Measurements from ENCODE around the gene HBP1.
"Not testable (repeated sequence)": the region's sequence is repeated elsewhere in the genome, so short reads cannot be mapped to it uniquely, and the experiment has no call there.

Gene HBP1

DNA sequence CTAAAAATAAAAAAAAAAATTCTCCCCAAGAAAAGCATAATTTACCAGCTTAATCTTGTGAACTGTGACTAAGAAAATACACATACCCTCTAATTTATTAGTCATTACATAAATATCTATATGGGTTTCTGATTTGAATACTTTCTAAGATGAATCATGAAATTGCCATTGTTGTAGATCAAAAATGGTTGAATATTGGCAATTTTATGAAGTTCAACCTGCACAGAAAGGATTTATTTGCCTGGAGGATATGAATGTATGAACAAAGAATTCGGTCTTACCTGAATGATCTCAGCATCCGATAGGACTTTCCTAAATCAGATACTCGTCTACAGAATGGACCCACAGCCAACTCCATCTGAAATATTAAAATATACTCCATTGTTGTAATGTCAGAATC is 61.5 kb downstream of the HBP1 start:
- DNase-seq, result no peak

DNA sequence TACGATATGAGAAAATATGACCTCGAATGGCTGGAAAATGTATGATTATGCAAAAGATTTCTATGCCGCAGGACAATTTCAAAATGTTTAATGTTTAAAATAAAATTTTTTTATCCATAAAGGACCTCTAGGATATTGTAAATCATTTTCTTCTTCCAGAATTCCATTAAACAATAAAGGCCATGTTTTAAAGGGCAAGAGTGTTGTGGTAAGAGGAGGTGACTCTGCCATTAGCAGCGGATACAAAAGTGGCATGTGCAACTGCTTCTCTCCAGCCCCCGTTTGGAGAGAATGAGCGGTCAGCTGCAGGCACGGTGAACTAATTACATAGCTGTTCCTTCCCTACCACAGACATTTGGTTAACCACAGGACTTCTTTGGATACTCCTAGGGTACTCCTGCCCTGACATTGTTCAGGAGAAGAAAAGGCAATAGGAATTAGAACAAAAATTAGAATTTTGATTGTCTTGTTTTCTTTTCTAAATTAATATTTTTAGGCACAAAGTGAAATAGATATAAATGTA is 63.8 kb downstream of the HBP1 start:
- no peak for DNase-seq

DNA sequence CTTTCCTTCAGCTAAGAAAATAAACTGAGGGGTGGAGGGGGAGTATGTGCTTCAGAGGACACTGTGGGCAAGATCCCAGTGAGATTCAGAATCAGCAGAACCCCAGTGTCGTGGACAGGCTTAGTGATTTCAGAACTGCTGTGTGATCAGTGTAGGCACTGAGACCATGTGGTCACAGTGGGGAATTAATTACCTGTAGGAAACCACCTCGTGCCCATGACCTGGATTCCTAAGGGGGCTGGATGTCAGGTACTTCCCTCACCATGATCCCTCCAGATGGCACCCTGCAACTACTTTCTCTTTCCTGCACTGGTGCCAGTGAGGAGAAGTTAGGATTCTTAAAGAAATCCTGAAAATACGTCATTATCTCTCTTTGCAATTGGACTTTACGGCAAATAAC is 64.4 kb downstream of the HBP1 start:
- DNase-seq, result no peak

DNA sequence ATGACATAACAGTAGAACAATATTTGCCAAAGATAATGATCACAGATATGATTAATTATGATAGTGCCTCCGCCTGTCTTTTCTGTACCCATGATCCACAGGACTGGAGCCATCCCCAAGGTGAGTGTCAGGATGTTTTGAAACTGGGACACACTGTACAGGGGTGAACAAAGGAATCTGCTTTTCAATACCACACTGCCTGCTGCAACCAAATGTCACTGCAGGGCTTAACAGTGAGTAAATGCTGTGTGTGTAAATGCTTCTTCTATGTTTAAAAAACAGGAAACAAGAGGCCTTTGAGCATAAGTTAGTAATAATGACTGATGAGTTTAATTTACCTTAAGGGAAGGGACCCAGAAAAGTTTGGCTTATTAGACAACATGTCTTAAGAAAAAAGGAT is 65.2 kb downstream of the HBP1 start:
- DNase-seq, result no peak

DNA sequence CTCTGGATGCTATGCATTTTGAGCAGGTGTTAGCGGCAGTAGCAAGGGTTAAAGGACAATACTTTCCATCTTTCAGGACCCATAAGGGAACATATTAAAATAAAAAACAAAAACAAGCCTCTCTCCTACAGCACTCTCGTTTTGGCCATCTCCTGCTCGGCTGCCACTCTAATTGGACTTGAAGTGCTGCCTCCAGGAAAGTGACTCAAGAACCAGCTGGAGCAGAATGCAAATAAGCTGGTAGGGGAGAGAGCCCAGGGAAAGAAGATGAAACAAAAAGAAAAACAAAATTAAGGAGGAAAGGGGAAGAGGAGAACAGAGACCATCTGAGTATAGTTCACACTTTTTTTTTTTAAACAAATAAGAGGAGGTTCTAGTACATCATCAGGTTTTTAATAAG is 65.6 kb downstream of the HBP1 start:
- no peak for DNase-seq

DNA sequence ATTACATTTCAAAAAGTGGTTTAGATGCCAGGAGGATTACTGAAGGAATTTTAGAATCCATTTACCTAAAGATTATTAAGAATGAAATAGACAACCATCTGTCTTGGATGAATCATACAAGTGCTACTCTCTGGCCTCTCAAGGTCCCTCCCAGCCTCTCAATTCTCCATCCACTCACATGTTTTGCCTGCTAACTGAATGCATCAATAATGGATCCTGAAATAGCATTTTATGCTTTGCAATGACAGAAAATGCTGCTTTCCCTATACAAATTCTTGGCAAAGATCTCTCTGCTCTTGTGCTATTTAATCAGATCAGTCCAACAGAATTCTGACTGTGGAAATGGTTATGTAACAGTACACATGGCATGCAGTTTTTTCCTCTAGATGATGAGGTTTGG is 68.1 kb downstream of the HBP1 start:
- no peak for DNase-seq

DNA sequence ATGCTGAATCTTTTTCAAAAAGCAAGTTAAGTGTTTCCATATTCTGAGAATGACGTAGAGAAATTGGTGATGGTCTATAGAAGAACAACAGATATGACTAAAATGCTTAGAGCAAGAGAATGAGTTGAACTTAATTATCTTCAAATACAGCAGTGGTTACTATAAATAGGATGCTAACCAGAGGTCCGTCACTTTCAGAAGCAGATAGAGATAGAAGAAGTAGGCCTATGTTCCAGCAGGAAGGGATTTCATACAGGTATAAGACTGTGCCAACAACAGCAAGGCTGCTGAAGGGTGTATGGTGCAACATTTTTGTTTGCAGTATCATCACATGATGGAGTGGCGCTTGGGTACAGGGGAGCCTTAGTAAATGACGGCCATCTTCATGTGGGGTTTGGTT is 68.6 kb downstream of the HBP1 start:
- DNase-seq, result no peak

DNA sequence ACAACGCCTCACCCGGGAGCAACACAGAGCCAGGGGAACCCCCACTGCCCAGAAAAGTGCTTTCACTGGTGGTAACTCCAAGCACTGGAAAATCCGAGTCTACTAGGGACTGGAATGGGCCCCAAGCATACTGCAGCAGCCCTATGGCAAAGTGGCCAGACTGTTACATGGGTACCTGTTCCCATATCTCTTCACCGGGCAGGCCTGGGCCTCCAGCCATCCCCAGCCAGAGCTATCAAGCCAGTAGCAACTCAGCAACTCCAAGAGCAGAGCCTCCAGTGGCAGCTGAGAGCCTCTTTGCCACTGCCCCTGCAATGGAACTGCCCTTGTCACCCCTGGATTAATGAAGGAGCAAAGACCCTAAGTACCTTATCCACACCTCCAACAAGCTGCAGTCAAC is 73.5 kb downstream of the HBP1 start:
- no peak for DNase-seq

DNA sequence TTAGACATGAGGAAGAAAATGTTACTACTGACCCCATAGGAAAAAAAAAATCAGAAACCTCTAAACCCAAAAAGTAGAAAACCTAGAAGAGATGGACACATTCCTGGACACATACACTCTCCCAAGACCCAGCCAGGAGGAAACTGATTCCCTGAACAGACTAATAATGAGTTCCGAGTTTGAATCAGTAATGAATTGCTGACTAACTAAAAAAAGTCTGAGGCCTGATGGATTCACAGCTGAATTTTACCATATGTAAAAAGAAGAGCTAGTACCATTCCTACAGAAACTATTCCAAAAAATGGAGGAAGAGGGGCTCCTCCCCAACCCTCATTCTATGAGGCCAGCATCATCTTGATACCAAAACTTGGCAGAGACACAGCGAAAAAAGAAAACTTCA is 75.8 kb downstream of the HBP1 start:
- DNase-seq, result no peak

DNA sequence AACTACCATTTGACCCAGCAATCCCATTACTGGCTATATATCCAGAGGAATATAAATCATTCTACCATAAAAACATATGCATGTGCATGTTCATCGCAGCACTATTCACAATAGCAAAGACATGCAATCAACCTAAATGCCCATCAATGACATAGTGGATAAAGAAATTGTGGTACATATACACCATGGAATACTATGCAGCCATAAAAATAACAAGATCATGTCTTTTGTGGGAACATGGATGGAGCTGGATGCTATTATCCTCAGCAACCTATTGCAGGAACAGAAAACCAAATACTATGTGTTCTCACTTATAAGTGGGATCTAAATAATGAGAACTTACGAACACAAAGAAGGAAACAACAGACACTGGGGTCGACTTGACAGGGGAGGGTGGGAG is 78.0 kb downstream of the HBP1 start:
- not testable (repeated sequence) for DNase-seq

DNA sequence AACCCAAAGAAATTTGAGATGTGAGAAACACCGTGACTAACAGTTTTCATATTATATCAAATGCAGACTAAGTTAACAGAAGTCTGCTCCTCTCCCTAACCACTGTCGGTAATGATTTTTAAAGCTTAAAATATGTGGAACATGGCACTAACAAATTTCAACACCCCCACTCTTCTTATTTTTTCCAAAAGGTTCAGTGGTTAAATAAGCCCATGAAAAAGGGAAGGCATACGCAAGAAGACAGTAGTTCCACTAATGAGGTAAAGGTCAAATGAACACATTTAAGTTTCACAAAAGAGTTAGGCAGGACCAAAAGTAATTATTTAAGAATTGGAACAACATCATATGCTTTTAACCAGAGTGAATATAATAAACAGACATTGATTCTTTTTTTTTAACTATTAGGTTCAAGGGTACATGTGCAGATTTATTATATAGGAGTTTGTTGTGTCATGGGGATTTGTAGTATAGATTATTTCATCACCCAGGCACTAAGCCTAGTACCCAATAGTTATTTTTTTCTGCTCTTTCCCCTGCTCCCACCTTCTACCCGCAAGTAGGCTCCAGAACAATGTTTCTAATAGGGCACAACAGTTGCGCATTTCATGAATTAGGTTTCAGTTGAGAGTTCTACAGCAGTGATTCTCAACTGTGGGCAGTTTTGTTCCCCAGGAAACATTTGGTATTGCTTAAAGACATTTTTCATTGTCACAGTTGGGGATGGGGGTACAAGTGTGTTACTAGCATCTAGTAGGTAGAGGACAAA is 79.9 kb downstream of the HBP1 start:
- DNase-seq, result no peak

DNA sequence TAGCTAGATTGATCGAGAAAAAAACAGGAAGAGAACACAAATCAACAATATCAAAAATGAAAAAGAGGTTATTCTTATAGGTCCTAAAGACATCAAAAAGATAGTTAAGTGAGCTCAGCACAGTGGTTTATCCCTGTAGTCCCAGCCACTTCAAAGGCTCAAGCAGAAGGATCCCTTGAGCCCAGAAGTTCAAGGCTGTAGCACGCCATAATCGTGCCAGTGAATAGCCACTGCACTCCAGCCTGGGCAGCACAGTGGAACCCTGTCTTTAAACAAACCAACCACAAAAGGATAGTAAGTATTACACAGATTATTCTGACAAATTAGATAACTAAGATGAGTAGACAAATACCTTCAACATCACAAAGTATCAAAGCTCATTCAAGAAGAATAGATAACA is 83.2 kb downstream of the HBP1 start:
- no peak for DNase-seq

All from COR-L47 (cell line).